ENCODE measurements around the gene ZNF23.

- no peak for TF ChIP-seq CTCF (IDR thresholded peaks at IDR 0.05)
- no peak for TF ChIP-seq POLR2A (IDR thresholded peaks at IDR 0.05)
Measured at GRCh38 chr16:71492786-71493185, 30.7 kb upstream of the ZNF23 start.

All from thyroid gland (tissue), 4 donors.